Hypothalamus (tissue), 51 donors: ENCODE results near the gene NRROS.
"Not testable (repeated sequence)": the region's sequence is repeated elsewhere in the genome, so short reads cannot be mapped to it uniquely, and the experiment has no call there.

Source experiments
- DNase-seq, 51 donors: peaks; one replicate each; lab custom pipeline; 2025; lab: John Stamatoyannopoulos, UW

The NRROS gene

DNA sequence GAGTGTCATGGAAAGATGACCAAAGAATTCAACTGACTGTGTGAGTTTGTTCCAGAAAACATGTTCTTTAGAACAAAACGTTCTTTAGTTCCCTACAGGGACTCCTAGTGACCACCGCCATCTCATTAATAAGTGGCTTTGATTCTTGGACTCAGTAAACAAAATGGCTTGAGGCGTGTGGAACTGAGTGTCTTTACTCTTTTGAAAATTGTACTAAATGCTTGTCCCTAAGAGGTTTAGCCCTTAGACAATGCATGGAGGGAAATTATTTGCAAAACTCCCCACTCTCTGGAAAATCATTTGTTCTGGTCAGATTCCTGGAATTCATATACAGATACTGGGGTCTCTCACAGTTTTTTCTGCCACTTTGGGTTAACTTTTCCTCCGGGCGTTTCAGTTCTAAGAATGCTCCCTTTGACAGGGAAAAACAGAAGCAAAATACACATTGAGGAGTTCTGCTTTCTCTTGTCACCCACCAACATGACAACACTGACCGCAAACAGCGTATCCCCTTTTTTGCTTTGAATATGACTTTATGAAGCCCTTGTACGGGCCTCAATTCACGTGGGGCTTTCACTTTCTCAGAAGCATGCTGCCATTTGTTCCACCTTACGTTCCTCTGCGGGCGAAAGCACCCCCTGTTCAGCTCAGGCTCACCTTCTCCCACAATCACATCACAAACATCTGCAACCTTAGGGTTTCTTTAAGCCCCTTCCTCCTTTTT, 15.3 kb upstream of the NRROS start:
- peak in 1 of 51 donors; percentile 28 for DNase-seq

DNA sequence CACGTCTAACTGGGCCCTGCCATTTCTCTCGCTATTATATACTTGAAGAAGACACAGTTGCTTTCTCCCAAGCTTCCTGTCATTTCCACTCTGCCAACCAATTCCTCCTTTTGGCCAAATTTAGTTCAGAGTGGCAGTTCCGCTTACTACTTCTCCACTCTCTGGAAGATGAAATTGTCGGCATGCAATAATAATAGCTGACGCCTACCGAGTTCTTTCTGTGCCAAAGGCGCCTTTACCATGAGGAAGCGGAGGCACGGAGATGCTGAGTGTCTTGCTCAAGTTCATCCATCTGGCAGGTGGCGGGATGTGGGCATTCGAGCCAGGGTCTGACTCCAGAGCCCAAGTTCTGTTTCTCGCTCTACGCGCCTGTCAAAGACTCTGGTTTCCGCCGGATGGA, 14.6 kb upstream of the NRROS start:
- DNase-seq = peak in 5 of 51 donors; percentile 16 to 44 (median 27)

DNA sequence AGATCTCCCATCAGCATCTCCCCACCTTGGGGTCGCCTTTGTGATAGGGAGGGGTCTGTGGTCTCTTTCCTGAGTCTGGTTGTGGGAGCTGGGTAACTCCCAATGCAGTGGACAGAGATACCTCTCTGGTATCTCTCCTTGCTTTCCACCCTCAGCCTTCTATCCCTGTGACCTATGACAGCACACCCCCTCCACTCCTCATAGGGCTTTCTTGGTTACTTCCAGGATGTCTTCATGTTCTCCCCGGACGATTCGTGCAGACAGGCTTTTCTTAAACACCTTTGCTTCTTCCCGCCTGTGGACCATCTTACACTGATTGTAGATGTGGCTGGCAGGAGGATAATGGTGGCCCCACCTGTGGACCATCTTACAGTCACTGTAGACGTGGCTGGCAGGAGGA, 14.2 kb upstream of the NRROS start:
- no peak for DNase-seq

DNA sequence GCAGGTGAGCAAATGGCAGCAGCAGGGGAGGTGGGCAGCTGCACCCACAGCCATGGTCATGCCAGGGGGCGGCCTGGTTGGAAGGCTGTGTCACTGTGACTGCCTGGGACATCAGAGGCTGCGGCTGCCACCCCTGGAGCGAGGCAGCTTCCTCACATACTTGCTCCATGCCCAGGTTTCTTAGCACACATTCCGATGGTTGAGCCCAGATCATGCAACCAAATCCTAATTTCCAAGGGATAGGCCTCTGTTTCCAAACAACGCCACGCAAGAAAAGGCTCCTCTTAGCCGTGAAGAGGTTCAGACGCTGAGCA, 11.6 kb upstream of the NRROS start:
- DNase-seq = no peak

DNA sequence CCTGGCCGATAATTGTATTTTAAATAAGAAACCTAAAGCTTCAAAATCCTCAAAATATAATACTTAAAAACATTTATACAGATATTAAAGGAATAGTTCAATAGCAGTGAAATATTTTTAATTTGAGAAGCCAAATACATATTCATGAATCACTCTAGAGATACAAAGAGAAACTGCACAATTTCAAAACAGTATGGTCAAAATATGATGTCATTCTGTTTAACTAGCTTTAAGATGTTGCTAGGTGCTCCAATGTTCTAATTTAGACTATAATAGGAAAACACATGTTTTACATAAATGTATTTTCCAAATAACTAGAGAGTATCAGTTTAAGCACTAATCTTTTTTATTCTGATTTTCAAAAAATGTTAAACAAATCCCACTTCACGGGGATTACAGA, 10.3 kb upstream of the NRROS start:
- no peak for DNase-seq

DNA sequence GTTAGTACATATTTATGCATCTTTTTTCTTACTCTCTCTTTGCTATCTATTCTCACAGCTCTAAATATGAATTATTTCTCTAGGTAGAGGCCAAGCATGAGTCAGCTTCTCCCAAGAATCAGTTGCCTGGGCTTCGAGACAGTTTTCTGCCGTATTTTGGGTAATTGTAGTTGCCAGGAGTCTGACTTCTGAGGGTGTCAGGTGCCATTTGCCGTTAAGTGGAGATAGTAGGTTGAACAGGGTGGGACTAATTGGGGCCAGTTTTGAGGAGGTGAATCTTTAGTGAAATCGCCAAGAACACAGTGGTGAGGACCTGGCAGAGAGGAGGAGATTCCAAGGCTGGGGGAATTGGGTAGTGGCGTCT, 7.8 kb upstream of the NRROS start:
- DNase-seq = peak in 1 of 51 donors; percentile 73

DNA sequence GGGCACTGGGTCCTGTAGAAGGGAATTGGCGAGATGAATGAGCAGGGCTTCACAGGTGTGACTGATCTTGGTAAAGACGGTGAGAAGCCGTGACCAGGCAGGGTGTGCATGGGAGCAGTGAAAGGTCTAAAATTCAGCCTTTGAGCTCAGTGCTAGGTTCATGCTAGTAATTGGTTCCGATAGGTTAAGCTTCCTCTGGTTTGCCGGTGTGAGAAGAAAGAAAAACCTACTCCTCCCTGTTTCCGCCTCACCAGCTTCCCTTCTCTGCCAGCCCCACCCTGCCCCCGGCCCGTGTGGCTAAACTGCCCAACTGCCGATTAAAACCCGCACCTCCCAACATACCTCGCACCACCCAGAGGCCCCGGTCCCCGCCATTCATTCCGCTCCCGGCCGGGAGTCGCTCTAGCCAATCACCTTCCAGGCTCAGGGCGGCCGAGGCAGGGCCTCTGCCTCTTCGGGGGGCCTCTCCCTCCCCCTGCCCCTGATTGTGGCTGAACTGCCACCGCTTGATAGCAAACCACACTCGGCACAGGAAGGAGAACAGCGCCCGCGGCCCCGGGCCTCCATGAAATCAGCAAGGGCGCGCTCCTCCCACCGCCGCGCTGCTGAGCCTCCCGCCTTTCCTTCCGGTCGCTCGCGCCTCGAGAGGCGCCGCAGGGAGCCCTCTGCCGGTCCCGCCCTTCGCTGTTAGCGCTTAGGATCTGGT, 7.3 kb upstream of the NRROS start:
- DNase-seq = peak in 47 of 51 donors; percentile 38 to 87 (median 73)

DNA sequence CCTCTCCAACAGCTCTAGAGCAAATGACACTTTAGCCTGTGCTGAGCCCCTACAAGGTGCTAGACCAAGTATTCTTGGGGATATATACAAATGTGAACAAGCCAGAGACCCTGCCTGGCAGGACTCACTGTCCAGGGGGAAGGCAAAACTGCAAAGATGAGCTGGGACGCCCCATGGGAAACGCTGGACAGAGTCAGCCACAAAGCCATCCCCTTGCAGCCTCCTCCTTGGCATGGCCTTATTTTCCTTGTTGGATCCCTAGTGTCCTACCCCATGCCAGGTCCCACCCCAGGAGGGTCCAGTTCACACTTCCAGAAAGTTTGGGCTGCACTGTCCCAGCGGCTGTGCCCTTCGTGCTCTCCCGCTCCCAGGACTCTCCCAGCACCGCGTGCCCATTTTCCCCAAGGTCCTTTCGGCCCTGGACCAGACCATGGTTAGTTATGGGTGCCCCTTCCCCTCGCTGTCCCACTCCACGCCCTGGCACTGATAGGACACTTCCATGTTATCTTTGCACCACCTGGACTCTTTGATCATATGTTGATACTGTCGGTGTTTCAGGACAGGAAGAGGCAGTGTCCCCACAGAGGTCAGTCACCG, 5.8 kb upstream of the NRROS start:
- DNase-seq = no peak

DNA sequence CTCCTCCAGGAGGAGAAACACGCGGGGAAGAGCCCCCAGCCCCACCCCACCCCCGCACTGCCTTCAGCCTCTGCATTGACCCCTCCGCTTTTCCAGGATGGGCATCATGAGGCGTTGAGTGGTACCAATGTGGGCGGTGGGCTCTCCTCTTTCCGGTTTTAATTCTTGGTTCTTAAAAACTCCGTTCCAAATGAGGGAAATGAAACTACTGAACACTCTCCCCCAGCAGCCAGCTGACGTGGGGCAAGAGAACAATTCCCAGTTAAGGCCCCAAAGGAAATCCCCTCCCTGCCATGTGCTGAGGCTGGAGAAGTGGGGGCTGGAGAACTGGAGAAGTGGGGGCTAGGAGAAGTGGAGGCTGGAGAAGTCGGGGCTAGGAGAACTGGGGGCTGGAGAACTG, 5.3 kb upstream of the NRROS start:
- no peak for DNase-seq

DNA sequence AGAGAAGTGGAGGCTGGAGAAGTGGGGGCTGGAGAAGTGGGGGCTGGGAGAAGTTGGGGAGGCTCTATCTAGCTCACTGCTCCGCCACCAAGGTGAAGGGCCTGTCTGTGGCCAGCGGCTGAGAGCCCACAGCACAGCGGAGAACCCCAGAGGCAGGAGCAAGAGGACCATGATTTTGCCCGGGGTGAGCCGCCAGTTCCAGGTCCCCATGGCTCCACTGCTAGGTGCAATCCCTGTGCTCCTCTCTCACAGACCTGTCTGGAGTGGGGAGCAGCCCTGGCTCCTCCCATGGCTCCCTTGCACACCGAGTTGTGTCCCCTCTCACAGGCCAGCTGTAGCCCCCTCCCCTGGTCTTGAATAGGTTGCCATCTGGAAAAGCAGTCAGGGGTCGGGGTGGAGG, 4.7 kb upstream of the NRROS start:
- DNase-seq = no peak

DNA sequence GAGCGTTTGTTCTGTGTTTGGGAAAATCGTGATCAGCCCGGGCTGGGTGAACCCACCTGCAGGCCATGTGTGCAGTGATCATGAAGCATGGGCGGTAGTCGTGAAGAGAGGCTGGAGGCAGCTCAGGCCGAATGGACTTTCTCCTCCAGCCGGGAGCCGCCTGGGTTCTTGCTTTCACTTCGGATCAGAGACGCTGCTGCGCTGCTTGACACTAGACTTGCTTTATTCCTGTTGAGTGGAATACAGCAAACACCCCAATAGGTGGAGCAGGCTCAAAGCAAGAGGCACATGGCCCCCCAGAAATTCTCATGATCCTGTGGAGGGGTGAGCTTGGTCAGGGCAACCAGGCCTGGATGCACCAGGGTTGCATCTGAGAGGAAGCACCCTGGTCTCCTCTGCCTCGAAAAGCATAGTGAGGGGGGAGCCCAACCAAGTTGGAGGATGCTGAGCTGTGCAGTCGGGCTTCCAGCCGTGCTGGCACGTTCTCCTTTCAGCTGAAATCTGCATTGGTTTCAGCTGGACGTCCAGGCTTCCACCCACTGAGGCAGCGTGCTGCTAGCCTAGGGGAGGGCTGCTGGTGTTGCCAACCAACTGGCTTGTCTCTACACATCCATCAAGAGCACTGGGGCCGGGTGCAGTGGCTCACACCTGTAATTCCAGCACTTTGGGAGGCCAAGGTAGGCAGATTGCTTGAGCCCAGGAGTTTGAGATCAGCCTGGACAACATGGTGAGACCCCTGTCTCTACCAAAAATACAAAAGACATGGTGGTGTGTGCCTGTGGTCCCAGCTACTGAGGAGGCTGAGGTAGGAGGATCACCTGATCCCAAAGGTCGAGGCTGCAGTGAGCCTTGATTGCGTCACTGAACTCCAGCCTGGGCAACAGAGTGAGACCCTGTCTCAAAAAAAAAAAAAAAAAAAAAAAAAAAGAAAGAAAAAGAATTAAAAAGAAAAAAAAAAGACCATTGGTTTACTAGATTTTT, 2.8 kb upstream of the NRROS start:
- no peak for DNase-seq

DNA sequence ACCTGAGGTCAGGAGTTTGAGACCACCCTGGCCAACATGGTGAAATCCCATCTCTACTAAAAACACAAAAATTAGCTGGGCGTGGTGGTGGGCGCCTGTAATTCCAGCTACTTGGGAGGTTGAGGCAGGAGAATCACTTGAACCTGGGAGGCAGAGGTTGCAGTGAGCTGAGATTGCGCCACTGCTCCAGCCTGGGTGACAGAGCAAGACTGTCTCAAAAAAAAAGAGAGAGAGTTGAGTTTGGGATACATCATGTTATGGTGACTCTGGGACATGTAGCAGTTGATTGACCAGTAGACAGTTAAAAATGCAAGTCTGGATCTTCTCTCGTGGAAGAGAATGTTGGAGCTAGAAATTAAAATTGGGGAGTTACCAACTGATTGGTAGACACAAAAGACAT, 1.6 kb upstream of the NRROS start:
- not testable (repeated sequence) for DNase-seq

DNA sequence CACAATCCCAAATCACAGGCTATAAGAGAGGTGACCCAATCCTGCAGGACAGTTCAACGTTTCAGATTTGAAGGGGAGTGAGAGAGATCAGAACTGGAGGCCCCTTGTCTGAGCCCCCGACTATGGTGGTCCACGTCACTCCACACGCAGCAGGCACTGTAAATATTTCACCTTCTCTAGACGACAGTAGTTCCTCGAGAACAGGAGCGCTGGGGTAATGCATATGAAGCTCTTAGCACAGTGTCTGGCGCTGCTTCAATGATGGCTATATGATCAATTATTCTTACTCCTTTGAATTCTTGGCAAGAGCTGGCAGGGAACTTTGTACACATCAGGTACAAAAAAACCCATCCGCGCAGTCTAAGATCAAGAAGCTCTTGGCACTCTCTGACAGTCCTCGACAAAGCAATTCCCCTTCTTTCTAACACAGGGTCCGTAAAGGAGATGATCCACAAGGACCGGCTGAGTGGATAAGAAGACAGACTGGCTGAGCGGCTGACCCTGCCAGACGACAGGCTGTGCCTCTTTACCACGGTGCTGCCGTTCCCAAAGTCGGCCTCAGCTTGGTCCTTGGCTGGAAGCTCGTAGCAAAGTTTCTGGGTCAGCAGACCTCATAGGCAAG, 522 bp upstream of the NRROS start:
- DNase-seq = no peak

DNA sequence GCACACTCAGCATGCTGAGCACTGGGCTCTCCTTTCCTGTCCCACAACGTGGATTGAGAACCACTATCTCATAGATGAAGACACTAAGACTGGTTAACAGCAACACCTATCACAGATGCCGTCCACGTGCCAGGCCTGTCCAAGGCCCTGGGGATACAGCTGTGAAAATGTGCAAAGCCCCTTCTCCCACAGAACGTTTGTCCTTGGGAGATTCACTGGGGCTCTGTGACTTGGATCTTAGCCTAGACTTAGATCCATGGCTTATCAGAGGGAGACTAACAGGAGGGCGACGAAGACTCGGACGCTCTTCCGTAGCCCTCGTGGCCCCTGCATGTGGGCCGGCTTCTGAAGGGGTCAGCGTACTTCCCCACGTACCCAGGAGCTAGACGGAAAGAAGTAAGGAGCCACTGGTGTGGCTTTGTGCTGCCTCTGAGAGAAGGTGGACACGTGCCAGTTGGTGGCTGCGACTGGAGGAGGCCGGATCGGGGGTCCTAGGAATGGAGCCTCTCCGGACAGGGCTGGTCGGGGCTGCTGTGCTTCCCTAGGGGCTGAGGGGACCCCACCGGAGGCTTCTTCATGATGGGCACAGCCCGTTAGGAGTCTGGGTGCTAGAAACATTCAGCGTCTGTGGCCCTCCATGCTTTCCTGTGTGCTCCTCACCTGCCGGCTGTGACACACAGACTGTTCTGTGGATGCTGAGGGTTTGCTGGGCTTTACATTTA, 964 bp downstream of the NRROS start:
- DNase-seq = no peak

DNA sequence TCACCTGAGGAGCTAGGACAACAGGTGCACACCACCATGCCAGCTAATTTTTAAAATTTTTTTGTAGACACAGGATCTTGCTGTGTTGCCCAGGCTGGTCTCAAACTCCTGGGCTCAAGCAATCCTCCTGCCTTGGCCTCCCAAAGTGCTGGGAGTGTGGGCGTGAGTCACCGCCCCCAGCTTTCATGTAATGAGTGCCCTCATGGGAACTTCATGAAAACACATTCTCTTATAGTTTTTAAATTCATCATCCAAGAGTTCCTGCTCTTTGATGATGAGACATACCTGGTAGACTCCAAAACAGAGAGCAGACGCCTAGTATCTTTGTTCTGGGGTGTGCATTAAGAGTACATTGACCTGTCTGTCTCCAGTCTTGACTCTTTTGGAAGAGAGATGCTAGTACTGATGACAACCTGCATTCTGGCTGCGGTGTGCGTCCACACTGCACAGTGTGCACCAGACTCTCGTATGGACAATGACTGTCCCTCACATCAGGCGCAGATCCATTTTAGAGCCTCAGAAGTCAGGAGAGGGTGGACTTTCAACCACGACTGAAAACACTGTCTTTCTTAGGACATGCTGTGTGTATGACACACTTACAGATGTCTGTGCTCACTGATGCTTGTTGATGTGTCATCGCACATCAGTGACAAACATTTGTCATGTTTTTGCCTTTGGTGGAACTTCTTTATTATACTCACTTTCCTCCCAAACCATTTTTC, 2.0 kb downstream of the NRROS start:
- no peak for DNase-seq

DNA sequence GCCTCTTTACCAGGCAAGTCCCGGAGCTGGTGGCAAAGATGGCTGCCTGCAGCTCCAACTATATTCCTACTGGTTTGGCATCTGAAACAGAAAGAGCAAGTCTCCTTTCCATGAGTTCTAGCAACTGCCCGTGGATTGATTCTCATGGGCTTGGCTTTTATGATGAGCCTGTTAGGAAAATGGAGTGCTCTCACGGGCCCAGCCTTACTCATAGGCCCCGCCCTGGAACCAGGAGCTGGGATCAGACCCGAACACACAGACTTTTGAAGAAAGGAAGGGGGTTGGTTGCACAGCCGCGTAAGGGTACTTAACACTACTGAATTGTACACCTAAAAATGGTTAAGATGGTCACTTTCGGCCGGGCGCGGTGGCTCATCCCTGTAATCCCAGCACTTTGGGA, 2.9 kb downstream of the NRROS start:
- DNase-seq = no peak

DNA sequence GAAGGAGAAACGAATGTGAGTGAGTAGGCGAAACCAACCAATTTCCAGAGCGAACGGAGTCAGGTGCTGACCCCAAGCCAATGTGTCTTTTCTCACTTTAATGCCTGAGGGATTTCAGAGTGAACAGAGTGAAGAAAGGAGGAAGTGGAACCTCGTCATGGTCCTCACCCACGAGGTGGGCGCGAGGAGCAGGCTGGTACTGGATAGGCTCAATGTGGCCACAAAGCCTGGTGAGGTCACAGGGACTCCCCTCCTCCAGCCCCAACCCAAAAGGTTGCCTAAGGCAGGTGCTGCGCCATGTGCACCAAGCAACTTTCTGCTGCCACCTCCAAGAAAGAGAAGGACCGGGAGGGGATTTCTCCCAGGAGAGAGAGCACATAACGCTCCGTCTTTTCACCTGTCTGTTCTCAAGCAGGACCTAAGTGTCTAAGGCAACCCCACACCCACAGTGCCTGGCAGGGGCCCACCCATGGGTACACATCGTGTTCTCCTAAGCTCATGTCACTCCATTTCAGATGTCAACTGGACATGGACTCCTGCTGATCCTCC, 3.8 kb downstream of the NRROS start:
- DNase-seq = peak in 7 of 51 donors; percentile 19 to 40 (median 30)

DNA sequence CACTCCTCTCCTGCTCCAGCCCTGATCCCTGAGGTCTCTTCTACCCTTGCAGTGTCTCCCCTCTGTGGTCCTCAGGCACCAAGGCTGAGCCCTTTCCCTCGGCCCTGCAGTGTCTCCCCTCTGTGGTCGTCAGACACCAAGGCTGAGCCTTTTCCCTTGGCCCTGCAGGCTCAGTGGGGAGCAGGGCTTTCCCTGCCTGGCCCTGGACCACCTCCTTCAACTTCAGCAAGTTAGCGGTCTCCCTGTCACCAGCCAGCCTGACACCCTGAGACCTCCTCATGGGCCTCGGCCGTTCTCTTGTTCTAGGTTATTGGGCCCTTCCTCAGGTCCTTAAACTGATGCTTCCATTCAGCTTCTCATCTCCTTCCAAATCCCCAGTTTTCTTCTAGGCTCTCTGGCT, 4.3 kb downstream of the NRROS start:
- no peak for DNase-seq

DNA sequence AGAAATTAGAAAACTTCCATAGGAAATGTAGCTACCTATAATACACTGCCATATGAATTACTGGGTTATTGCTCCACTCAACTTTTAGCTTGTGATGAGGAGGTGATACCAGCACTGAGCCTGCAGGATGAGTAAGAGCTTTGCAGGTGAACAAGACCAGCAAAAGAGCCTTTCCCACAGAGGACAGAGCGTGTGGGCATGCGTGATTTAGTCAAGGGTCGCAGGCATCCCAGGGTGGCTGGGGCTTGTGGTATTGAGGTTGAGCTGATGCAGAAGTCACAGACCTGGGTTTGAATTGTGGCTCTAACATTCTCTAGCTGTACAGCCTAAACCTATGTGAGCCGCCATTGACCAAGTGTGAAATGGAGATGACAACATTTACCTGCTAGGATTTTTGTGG, 5.6 kb downstream of the NRROS start:
- no peak for DNase-seq
